Daoy (cell line): Measurements from ENCODE around the gene CDKAL1. TPM values are rescaled to one million over a fixed set of nuclear protein-coding genes. Genes with fewer than 3 reads are reported as not detected.
A peak's percentile ranks its signal among the peaks of the same experiment; 100 is the strongest.
"Not testable (repeated sequence)": the region's sequence is repeated elsewhere in the genome, so short reads cannot be mapped to it uniquely, and the experiment has no call there.

ENCODE experiments used
- DNase-seq: peaks from one replicate; pipeline ENCODE4 v3.0.0-alpha.2; 2015; ENCODE audit warnings: low read depth
- total RNA-seq: library from RNA; depleted of rRNA; stranded (reverse); fragments of >200 nt; shearing (Covaris generic); gene quantifications from 2 replicates; pipeline ENCODE4 v1.2.3, GENCODE V29; 2014

Gene CDKAL1
- total RNA-seq, 1 experiment from 2014 or later, result 34.0 TPM

- no peak for DNase-seq
These were observed 20.1 kb downstream of the CDKAL1 start for GRCh38 chr6:20554326-20554725.

GRCh38 chr6:20554817-20555216, 20.6 kb downstream of the CDKAL1 start:
- no peak for DNase-seq

DNA sequence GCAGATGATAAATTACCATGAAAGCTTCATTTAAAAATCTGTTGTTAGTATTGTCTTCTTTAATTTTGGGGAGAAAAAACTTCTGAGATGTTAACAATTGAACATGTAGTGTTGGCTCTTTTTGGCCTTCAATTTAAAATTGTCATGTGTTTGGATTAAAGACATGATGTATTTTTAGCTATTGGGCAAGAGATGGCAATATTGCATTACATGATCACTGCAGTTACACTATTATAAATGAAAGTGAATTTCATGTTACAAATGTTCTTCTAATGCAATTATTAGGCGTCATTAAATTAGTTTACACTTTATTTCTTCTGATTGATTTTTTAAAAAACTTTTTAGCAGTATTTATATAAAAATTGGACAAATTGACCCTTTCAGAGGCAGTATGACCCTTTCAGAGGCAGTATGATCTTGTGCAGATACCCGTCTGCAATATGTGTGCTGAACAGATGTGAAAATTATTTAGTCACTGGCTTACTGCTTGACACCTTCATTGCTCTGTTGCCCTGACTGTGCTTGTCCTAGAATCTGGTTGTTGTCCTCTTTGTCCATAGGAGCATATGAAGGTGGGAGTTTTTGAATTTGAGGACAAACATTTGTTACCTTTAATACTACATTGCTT, 25.8 kb downstream of the CDKAL1 start:
- no peak for DNase-seq

GRCh38 chr6:20563377-20563776, 29.1 kb downstream of the CDKAL1 start:
- no peak for DNase-seq

DNA sequence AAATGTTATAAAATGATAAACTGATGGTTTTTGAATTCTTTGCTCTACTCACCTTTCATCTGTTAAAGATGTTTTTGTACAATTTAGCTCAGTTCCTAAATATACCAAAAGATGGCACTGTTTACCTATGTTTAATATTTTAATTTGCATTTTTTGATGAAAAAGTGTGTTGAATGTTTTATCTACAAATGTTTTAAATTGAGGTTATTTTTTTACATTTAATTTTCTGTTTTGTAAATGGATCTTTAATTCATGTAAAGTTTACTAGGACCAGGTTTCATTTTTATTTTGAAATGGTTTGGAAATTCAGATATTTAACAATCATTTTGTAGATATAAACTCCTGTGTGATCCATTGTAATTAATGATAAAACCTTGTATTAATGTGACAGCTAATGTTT, 30.0 kb downstream of the CDKAL1 start:
- DNase-seq, result no peak

GRCh38 chr6:20564777-20565176, 30.5 kb downstream of the CDKAL1 start:
- DNase-seq, result no peak

GRCh38 chr6:20565342-20565741, 31.1 kb downstream of the CDKAL1 start:
- DNase-seq, result no peak

DNA sequence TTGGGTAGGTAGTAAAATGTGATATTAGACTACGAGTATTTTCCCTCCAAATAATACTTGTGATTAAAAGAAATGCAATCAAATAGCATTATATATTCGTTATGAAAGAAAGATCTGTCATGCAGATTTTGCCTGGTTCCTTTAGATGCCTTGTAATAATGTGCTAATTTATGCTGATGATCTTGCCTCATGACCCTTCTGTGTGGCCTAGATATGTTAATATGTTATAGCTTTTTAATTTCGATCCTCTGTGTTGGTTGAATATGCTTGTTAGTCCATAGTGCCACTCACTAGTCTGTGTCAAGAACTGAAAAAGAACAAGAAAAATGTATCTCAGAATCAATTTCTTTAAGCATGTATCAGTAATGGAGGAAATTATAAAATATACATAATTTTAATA, 31.9 kb downstream of the CDKAL1 start:
- no peak for DNase-seq

- DNase-seq, result peak; percentile 8
These were observed 34.8 kb downstream of the CDKAL1 start for GRCh38 chr6:20569000-20569610.

DNA sequence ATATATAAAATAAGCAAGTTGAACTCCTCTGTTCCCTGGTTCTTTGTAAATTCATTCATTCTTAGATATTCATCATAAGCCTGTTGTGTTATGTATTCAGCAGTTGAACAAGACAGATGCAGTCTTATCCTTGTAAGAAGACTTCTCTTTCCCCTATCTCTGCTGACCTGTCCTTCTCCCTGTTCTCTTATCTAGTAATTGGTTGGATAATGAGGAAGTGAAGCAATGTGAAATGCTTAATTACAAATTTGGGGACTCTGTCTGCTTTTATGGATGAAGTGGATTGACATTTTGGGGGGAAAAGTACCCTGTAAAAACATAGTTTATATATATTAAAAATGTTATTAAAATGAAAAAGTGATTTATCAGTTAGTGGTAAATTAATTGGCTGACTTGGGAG, 37.0 kb downstream of the CDKAL1 start:
- no peak for DNase-seq

GRCh38 chr6:20572288-20572687, 38.0 kb downstream of the CDKAL1 start:
- no peak for DNase-seq

DNA sequence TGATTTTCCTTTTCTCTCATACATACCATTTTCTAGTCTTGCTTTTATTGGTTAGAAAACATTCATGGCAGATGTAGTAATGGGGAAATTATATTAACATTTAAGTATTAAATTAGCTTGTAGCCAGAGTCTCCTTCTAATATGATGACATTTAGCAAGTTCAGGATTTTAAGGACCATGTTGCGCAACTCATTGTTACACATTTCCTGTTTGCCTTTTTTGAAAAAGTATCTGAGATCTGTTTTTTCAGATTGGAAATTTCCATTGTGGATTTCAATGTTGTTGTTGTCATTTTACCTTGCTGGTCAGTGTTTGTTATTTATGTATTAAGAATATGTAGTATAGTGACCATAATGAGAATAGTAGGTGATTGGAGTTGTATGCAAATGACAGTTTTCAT, 38.7 kb downstream of the CDKAL1 start:
- DNase-seq, result no peak

DNA sequence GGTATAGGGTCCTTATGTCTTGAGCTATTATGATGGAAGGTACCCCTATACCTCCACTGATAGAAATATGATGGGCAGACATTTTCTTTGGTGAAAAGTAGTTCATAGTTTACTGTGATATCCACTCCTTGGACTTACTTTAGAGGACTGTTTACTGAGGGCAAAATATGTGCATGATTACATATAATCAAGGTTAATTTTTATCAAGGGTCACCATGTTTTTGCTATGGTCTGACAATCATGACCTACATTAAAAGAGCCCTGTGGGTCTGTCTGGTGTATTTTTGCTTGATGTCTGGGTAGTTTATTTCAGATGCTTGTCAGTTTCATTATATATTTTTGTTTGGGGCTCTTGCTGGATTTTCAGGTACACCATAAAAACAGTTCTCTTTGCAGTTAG, 40.1 kb downstream of the CDKAL1 start:
- DNase-seq, result no peak

GRCh38 chr6:20575125-20575524, 40.9 kb downstream of the CDKAL1 start:
- DNase-seq, result no peak

DNA sequence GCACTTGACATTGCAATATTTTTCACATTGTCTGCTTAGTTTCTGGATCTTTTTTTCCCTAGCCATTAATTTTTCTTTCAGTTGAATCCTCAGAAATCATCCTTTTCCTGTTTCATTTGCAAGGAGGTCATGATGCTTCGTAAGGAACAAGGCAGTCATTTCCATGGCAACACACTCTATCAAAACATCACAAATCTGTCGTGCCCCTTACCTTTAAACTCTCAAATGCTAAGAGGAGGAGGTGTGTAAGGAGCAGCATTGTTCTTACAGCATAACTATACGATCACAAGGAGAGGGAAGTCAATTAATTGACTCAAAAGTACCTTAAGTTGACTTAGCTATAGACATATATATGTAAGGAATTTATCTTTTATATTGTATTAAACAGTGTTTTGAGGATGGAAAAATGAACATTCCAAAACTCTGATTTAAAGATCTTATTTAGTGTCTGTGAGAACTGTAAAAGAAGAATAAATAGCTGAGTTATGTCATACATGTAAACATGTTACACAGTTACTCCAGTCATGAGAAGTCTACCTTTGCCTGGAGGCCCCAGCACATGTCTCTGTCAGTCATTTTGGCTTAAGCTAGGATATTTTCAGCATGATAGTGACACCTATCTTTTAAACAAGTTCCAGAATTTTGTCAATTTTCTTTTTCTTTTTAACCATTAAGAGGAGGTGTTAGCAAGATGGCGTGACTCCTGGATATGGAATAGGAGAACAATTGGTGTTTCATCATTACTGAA, 41.6 kb downstream of the CDKAL1 start:
- no peak for DNase-seq

DNA sequence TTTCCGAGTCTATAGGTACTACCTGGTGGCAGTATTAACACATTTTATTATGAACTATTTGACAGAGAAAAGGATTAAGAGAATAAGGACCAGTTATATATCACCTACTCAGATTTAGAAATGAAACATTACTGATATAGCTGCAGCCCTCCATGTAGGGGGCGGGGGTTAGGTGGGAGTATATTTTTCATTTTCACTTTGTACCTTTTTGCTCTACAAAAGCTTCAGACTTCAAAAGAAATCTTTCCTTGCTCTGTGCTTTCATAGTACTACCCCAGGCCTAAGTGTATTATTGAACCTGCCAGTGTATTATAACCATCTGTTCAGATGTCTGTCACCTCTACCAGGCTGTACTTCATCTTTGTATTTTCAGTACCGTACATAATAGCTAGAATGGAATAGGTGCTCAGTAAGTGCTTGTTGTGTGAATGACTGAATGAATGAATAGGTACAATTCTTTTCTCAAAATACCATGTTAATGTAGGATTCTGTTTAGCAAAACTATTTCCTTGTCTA, 43.0 kb downstream of the CDKAL1 start:
- no peak for DNase-seq

DNA sequence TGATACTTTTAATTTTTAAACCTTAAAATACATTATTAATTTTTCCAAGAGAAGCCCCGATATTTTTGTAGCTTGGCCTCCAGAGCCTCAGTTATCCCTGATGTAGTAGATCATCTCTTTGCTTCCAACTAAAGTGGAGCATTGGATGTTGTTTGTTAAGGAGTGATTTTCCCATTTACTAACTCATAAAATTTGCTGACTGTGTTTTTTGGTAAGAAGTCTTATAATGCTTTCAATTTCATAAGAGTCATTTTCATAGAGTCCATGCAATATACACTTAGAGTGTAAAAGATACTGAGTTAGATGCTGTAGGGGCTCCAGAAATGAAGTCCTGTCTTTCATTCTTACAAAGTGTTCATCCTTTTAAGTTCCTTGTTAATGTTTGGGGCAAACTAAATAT, 46.8 kb downstream of the CDKAL1 start:
- DNase-seq, result no peak

- DNase-seq, result no peak
These were observed 48.6 kb downstream of the CDKAL1 start for GRCh38 chr6:20582586-20583443.

DNA sequence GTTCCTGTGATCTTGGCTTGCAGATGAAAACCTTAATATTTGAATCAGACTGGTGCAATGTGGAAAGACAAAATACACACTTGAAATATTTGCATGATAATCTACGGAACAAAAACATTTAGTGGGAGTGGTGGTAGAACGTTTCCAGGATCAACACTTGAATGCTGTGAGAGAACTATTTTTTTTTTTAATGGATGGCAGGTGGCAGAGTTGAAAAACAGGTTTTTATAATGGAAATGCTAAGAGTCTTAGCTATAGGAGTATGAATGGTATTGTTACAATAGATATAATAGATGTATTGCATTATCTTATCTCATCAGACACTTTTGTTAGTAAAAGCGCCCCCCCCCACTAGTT, 49.2 kb downstream of the CDKAL1 start:
- DNase-seq, result no peak

DNA sequence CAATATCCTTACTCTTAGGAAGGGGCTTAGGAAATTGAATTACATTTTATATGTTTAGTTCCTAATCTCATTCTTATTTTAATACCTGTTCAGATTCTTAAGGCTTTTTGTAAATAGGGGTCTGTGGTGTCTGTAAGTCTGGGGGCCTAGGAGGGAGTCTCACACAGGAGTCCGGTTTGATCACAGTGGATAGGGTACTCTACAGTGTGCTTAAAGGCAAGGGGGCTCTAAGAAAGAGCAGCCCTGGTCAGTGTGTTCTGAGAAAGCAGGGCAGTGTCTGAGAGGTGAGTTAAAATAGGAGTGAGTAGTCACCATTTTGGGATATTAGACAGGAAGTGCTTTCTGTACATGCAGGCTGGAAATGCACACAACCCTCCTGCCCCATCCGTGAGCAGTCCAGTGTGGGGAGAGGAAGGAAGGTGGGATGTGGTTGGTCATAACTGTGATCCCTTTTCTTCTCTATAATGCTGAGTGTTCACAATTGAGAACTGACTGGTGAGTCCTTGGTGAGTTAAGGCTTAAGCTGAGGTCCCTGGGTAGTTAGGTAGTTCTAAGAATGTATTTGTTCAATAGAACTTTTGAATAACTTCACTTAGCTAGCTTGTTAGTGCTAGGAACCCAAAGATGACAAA, 50.0 kb downstream of the CDKAL1 start:
- no peak for DNase-seq

DNA sequence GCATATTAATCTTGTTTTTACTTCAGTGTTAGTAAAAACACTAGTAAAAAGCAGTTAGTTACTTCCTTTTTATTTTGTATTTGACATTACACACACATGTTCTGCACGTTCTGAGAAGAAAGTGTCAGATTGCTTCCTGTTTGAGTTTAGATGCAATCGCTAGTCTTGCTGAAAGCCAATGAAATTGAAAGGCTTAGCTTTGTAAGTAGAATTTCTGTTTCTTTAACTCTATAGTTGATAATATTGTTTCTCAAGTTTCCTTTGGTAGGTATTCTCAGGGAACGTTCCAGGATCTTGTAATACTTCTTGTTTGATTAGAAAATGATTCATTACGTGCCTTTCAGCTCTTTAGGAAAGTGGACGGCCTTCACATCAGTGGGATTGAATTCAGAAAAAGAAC, 55.0 kb downstream of the CDKAL1 start:
- DNase-seq, result no peak

GRCh38 chr6:20590476-20590875, 56.2 kb downstream of the CDKAL1 start:
- DNase-seq, result not testable (repeated sequence)
